Testis (tissue), 3 donors: ENCODE measurements around the gene LSS. TPM values are rescaled to one million over a fixed set of nuclear protein-coding genes. Genes with fewer than 3 reads are reported as not detected.
"Not testable (repeated sequence)": the region's sequence is repeated elsewhere in the genome, so short reads cannot be mapped to it uniquely, and the experiment has no call there.

Experiments used
- DNase-seq: peaks from one replicate; pipeline ENCODE4 v3.0.0-alpha.2; 2019
- H3K27ac ChIP-seq, 2 donors: fragments of 200-600 bp; sonication (generic); one replicate each; pipeline ENCODE4 v1.5.1; 2019
- H3K27me3 ChIP-seq: fragments of 200-600 bp; sonication (generic); one replicate; pipeline ENCODE4 v1.5.1; 2019
- H3K36me3 ChIP-seq: fragments of 200-600 bp; sonication (generic); one replicate; pipeline ENCODE4 v1.5.1; 2017; ENCODE audit warnings: low read depth; ENCODE audit errors: missing control alignments
- H3K4me1 ChIP-seq: fragments of 200-600 bp; sonication (generic); one replicate; pipeline ENCODE4 v1.5.1; 2019
- H3K4me3 ChIP-seq, 2 donors: fragments of 200-600 bp; sonication (generic); one replicate each; pipeline ENCODE4 v1.5.1; 2017 to 2019
- H3K9me3 ChIP-seq: fragments of 200-600 bp; sonication (generic); one replicate; pipeline ENCODE4 v1.5.1; 2017
- POLR2A ChIP-seq: fragments of 450-650 bp; IDR thresholded peaks from one replicate; pipeline ENCODE4 v1.6.1; 2017; ENCODE audit warnings: antibody characterized with exemption, mild to moderate bottlenecking, moderate library complexity
- WGBS, 2 donors: methylation state at CpG; one replicate each; pipeline ENCODE4 v1.1.5; 2018; 5-methylcytosine and 5-hydroxymethylcytosine counted together
- intact Hi-C: fragments of 100-400 bp; cut with DNase I; formaldehyde crosslinking; loops from one replicate; pipeline ENCODE4 v1.15.1; 2023; ENCODE audit warnings: low total_unique reads
- polyA plus RNA-seq: library from polyadenylated mRNA; stranded (reverse); fragments of 350-450 nt; fragmentation: Illumina TruSeq; extraction: RNeasy Lipid Tissue Mini Kit (QIAGEN cat#74804); gene quantifications from one replicate; pipeline ENCODE4 v1.2.3, GENCODE V29; 2014; ENCODE audit warnings: low read depth, low replicate concordance; ENCODE audit not compliant: insufficient read depth
- total RNA-seq, 2 donors: library from RNA; depleted of rRNA; stranded (reverse); fragments of >200 nt; gene quantifications; one replicate each; pipeline ENCODE4 v1.2.3, GENCODE V29; 2016
- TF ChIP-seq, protein P1 (sequence below), 3 experiments: fragments of 450-650 bp in 2 of 3; fragments of 200-600 bp in 1 of 3; sonication (generic) in 1 of 3; IDR thresholded peaks; one replicate each; pipeline ENCODE4 v1.5.1; 2016 to 2019; ENCODE audit warnings: antibody characterized with exemption in 3 of 3, mild to moderate bottlenecking in 2 of 3, moderate library complexity in 1 of 3

The LSS gene
- total and polyA plus RNA-seq, 3 donors from 2014 or later: 35.6 to 152 (median 126) TPM

DNA sequence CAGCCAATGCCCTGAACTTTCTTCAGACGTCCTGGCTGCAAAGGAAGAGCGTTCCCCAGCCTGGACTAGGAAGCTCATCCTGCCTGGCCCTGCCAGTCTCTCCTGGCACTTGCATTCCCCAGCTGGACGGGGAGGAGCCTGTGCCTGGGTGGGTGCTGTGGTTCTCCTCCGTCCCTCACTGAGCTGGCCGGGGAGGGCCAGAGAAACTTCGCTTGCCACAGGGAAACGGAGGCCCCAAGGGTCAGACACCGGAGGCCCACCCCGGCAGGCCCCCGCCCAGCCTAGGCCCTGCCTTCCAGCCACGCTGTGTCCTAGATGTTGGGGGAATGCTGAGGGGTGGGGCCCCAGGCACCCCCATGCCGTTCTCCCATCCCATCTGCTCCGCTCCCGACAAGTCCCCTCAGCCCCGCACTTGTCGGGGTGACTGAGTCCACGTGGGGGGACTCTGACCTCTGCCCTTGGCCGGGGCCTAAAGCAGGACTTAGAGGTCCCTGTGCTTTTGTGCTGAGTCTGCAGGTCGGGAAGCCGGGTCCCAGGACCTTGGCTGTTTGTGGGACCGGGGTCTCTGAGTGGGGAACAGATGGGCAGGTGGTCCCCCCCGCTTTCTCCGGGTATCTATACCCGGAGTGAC, 78.0 kb downstream of the LSS start:
- H3K27me3 ChIP-seq: no peaks in the 10 kb centered on the region
- no peak overlapping the region for H3K27ac ChIP-seq
- H3K9me3 ChIP-seq: no peaks in the 10 kb centered on the region
- intact Hi-C loops: no loop called here
- H3K36me3 ChIP-seq: no peaks in the 10 kb centered on the region
- no peak overlapping the region for H3K4me3 ChIP-seq
- whole genome bisulfite sequencing, 2 donors: 92% methylated on average over 17 to 24 of the region's 24 CpGs
- DNase-seq: peak; percentile 11
- TF ChIP-seq, protein P1, sequence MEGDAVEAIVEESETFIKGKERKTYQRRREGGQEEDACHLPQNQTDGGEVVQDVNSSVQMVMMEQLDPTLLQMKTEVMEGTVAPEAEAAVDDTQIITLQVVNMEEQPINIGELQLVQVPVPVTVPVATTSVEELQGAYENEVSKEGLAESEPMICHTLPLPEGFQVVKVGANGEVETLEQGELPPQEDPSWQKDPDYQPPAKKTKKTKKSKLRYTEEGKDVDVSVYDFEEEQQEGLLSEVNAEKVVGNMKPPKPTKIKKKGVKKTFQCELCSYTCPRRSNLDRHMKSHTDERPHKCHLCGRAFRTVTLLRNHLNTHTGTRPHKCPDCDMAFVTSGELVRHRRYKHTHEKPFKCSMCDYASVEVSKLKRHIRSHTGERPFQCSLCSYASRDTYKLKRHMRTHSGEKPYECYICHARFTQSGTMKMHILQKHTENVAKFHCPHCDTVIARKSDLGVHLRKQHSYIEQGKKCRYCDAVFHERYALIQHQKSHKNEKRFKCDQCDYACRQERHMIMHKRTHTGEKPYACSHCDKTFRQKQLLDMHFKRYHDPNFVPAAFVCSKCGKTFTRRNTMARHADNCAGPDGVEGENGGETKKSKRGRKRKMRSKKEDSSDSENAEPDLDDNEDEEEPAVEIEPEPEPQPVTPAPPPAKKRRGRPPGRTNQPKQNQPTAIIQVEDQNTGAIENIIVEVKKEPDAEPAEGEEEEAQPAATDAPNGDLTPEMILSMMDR (IDR thresholded peaks at IDR 0.05): no peak
- TF ChIP-seq POLR2A: no peak
- H3K4me1 ChIP-seq: peaks cover 19% of the 10 kb centered on the region

DNA sequence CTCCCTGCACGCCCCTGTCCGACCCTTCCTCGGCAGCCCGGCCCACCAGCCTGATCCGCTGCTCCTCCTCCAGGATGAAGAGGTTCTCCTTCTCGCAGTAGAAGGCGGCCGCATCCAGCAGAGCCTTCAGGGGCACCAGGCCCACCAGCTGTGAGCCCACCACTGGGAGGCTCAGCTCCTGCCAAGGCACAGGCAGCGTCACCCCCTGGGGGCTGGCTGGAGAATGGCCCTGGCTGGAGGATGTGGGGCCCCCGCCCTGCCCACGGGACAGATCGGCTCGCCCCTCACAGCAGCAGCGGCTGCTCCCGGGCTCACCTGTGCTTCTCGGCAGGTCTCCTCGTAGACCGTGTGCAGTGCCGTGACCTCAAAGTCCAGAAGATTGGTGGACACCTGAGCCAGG, 78.5 kb downstream of the LSS start:
- peak; percentile 9 for DNase-seq

DNA sequence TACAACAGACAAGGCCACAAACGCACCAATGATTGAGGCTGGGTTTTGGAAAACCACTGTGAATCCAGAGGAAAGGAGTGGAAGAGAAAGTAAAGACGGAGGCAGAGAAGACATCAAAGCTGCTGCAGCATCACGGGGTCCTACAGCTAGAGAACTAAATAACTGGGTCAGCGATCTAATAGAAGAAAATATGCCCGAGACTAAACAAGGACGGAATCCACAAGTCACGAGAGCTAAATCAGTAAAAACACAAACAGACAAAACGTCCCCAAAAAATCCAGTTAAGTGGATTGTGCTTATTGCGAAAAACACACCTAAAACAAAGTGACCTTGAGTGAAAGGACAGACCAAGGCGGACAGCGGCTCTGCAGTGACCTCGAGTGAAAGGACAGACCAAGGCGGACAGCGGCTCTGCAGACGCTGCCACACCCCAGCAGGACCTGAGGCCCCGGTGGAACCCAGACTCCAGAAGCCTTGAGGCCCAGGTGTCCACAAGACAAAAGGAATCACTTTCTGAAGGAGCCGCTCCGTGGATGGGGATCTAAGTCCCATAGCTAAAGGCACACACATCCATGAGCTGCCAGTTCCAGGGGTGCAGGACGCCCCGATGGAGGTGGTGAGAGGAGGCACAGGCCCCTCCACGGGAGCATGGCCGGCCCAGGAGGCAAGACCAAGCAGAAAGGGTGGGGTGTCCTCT, 79.2 kb downstream of the LSS start:
- intact Hi-C loops: no loop called here
- no peaks in the 10 kb centered on the region for H3K27me3 ChIP-seq
- no peaks in the 10 kb centered on the region for H3K9me3 ChIP-seq
- DNase-seq: no peak
- H3K36me3 ChIP-seq: no peaks in the 10 kb centered on the region
- no peak overlapping the region for H3K27ac ChIP-seq
- no peak for TF ChIP-seq POLR2A
- TF ChIP-seq, protein P1 (IDR thresholded peaks at IDR 0.05): no peak
- H3K4me3 ChIP-seq: no peak overlapping the region
- H3K4me1 ChIP-seq: peaks cover 16% of the 10 kb centered on the region
- WGBS, 2 donors: 72 to 79% methylated on average over 22 of the region's 22 CpGs

More for the DNA sequence above, 78.5 kb downstream of the LSS start:
- intact Hi-C loops: no loop called here
- H3K36me3 ChIP-seq: no peaks in the 10 kb centered on the region
- TF ChIP-seq, protein P1 (IDR thresholded peaks at IDR 0.05): no peak
- no peak for TF ChIP-seq POLR2A
- H3K4me3 ChIP-seq: no peak overlapping the region
- H3K27me3 ChIP-seq: no peaks in the 10 kb centered on the region
- H3K27ac ChIP-seq: no peak overlapping the region
- peaks cover 16% of the 10 kb centered on the region for H3K4me1 ChIP-seq
- no peaks in the 10 kb centered on the region for H3K9me3 ChIP-seq
- WGBS, 2 donors: 89 to 97% methylated on average over 7 to 19 of the region's 19 CpGs

DNA sequence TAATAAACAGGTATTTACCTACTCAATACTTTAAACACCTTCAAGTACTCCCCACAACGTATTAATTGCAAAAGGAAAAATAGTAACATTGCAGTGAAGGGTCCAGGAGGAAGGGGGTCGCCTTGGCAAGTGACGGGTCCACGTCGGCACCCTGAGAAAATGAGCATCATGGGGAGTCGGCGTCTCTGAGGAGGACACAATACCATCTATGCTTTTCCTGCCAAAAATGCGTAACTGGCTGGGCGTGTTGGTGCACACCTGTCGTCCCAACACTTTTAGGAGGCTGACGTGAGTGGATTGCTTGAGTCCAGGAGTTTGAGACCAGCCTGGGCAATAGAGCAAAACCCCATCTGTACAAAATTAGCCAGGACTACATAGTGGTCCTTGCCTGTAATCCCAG, 80.5 kb downstream of the LSS start:
- Histone ChIP-seq H3K36me3 (no peaks in the 10 kb centered on the region), H3K27me3 (no peaks in the 10 kb centered on the region), H3K27ac (no peak overlapping the region), H3K4me3 (no peak overlapping the region), H3K9me3 (no peaks in the 10 kb centered on the region), H3K4me1 (peaks cover 14% of the 10 kb centered on the region)
- intact Hi-C loops: no loop called here
- 86 to 91% methylated on average over 11 of the region's 11 CpGs for WGBS, 2 donors
- TF ChIP-seq POLR2A: no peak
- no peak for DNase-seq

DNA sequence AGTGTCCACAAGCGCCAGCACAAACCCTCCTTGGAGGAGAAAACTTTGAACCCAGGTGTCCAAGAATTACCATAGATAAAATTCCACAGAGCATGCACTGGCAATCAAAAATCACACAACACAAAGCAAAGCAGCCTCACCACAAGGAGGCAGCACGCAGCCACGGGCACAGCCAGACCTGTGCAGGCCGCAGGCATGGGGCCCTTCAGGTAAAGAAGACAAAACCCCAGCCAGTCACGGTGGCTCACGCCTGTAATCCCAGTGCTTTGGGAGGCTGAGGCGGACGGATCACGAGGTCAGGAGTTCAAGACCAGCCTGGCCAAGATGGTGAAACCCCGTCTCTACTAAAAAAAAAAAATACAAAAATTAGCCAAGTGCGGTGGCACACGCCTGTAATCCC, 81.1 kb downstream of the LSS start:
- H3K27me3 ChIP-seq, H3K27ac ChIP-seq, intact Hi-C loops, H3K4me3 ChIP-seq, H3K36me3 ChIP-seq, H3K9me3 ChIP-seq, H3K4me1 ChIP-seq: not testable (repeated sequence)
- peak; percentile 76 for DNase-seq
- TF ChIP-seq, protein P1 (IDR thresholded peaks at IDR 0.05): peak; percentile 26 to 50 (median 39)
- WGBS, 2 donors: 86 to 93% methylated on average over 12 of the region's 12 CpGs
